ENCODE data around the gene ZP2.
"Not testable (repeated sequence)": the region's sequence is repeated elsewhere in the genome, so short reads cannot be mapped to it uniquely, and the experiment has no call there.

ZP2 gene

DNA sequence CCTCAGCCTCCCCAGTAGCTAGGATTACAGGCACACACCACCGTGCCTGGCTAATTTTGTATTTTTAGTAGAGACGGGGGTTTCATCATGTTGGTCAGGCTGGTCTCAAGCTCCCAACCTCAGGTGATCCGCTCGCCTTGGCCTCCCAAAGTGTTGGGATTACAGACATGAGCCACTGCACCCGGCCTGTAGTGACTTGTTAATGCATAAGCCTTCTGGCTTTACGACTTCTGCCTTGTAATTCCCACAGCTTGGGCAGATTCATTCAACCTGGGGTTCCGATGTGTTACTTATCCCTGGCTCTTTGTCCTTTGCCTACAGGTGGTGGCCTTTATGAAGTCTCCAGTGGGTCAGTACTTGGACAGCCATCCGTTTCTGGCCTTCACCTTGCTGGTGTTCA is 41.3 kb downstream of the ZP2 start:
- DNase-seq: not testable (repeated sequence)

DNA sequence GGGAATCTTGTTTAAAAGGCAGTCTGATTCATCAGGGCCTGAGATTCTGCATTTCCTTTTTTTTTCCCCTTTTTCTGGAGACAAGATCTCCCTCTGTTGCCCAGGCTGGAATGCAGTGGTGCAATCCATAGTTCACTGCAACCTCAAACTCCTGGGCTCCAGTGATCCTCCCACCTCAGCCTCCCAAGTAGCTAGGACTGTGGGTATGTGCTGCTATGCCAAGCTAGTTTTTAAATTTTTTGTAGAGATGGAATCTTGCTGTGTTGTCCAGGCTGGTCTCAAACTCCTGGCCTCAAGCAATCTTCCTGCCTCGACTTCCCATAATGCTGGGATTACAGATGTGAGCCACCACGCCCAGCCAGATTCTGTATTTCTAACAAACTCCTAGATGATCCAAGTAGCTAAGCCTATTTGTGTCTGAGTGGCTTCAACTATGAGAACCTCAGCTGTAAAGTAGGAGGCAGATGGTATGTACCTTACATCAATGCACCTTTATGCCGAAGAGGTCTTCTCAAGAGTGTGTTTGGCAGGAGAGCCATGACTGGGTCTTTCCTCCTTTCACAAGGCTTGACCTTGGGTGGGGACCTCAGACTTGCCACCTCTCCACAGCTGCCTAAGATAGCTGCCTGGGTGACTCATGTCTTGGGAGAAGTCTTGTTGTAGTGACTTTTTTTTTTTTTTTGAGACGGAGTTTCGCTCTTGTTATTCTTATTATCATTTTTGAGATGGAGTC is 42.0 kb downstream of the ZP2 start:
- no peak for DNase-seq

DNA sequence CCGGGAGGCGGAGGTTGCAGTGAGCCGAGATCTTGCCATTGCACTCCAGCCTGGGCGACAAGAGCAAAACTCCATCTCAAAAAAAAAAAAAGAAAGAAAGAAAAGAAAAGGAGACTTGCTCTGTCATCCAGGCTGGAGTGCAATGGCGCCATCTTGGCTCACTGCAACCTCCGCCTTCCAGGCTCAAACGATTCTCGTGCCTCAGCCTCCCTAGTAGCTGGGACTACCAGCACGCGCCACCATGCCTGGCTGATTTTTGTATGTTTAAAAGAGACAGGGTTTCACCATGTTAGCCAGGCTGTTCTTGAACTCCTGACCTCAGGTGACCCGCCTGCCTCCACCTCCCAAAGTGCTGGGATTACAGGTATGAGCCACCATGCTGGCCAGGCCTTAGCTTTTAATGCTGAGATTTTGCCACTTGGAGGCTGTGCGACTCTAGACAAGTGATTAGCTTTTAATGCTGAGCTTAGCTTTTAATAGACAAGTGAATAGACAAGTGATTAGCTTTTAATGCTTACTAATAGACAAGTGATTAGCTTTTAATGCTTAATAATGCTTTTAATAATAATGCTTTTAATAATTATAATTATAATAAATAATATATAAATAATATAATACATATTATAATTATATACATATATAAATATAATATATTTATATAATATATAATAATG is 43.3 kb downstream of the ZP2 start:
- no peak for DNase-seq

GRCh38 chr16:21167360-21167759 is 44.0 kb downstream of the ZP2 start:
- no peak for DNase-seq

- no peak for DNase-seq
These were observed 44.8 kb downstream of the ZP2 start for GRCh38 chr16:21166561-21166961.

- DNase-seq: no peak
These were observed 46.7 kb downstream of the ZP2 start for GRCh38 chr16:21164521-21165168.

GRCh38 chr16:21163576-21163975 is 47.8 kb downstream of the ZP2 start:
- no peak for DNase-seq

DNA sequence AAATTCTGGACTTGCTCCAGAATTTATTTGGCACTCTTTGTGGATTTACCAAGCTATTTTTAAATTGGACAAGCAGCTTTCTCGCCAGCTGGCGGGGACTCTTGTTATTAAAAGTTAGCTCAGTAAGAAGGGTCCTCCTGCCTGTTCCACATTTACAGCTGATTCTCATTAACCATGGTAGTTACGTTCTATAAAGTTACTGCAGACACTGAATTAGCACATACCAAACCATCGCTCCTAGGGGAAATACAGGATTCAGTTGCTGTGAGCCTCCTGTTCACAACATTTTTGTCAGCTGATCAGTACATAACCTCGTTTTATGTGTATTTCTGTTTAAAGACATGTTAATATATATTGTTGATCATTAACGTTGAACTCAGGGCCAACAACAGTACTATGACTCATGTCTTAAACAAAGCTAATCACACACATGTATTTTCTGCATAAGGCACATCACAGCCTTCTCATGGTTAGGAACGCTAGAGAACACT is 48.7 kb downstream of the ZP2 start:
- no peak for DNase-seq

- DNase-seq: no peak
These were observed 50.2 kb downstream of the ZP2 start for GRCh38 chr16:21161211-21161610.

DNA sequence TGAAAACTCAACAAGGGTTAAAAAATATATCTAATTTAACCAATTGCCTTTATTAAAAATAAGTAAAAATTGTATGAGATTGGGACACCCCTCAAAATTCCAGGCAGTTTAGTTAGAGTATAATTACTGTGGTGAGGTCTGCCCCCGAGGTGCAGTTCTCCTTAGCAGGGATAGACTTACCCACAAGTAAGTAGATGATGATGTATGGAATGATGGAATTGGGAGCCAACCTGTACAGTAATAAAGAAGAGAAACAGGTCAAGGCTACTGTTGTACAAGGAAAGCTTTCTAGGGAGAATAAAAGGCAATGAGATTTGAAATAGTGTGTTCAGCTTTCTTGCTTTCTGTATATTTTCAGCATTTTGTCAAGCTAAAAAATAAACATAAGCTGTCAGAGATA is 51.1 kb downstream of the ZP2 start:
- no peak for DNase-seq

GRCh38 chr16:21159281-21159951 is 52.0 kb downstream of the ZP2 start:
- peak in 1 of 2 donors; percentile 6 for DNase-seq

DNA sequence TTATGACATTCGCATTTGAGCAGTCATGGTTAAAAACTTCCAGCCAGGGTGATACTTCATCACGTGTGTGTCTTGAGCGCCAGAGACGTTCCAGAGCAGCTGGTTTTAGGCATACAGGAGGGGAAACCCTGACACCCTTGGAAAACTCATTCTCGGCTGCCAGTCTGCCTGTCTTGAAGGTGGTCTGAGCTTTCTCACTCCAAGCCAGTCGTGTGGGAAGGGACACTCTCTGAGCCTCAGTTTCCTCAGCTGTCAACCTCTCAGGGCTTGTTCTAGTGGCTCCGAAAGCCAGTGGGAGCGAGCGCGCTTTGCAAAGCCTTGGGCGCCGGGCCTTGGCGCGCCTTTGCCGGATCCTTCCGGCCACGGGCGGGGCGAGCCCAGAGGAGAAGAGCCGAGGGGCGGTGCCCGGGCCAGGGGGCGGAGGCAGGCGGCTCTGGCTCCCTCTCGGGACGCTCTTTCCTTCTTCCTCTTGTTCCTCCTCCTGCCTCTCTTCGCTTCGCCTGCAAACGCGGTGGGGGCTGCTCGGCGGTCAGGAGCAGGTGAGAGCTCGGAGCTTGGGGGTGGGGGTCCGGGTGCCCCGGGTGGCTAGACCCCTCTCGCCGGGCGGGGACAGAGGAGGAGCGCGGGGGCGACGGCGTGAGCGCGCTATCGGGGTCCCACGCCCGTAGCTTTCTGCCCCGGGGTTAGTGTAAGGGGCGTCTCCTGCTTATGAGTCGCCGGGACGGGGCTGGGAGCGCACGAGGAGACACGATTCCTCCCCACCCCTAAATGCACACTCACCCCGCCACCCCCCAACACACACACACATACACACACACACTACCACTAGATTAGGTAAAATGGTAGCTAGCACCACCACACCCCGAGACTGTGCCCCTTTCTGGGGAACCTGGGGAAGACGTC is 52.9 kb downstream of the ZP2 start, which contains the start of gene LDAF1:
Gene LDAF1, plus strand, starts transcription at position 467 of the 903 bp plus-strand sequence. CDS start 2,509 bp downstream, outside the sequence.
- DNase-seq: peak; percentile 68 to 72

GRCh38 chr16:21157632-21158031 is 53.7 kb downstream of the ZP2 start:
- no peak for DNase-seq

GRCh38 chr16:21156767-21157467 is 54.5 kb downstream of the ZP2 start:
- peak in 1 of 2 donors; percentile 12 for DNase-seq

- not testable (repeated sequence) for DNase-seq
These were observed 55.4 kb downstream of the ZP2 start for GRCh38 chr16:21156011-21156410.

DNA sequence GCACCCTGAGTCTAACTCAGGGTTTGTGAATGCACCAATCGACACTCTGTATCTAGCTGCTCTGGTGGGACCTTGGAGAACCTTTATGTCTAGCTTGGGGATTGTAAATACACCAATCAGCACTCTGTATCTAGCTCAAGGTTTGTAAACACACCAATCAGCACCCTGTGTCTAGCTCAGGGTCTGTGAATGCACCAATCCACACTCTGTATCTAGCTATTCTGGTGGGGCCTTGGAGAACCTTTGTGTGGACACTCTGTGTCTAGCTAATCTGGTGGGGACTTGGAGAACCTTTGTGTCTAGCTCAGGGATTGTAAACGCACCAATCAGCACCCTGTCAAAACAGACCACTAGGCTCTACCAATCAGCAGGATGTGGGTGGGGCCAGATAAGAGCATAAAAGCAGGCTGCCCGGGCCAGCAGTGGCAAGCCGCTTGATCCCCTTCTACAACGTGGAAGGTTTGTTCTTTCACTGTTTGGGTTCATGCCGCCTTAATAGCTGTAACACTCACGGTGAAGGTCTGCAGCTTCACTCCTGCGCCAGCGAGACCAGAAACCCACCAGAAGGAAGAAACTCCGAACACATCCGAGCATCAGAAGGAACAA is 58.1 kb downstream of the ZP2 start:
- not testable (repeated sequence) for DNase-seq

- not testable (repeated sequence) for DNase-seq
These were observed 59.0 kb downstream of the ZP2 start for GRCh38 chr16:21152160-21153030.

DNA sequence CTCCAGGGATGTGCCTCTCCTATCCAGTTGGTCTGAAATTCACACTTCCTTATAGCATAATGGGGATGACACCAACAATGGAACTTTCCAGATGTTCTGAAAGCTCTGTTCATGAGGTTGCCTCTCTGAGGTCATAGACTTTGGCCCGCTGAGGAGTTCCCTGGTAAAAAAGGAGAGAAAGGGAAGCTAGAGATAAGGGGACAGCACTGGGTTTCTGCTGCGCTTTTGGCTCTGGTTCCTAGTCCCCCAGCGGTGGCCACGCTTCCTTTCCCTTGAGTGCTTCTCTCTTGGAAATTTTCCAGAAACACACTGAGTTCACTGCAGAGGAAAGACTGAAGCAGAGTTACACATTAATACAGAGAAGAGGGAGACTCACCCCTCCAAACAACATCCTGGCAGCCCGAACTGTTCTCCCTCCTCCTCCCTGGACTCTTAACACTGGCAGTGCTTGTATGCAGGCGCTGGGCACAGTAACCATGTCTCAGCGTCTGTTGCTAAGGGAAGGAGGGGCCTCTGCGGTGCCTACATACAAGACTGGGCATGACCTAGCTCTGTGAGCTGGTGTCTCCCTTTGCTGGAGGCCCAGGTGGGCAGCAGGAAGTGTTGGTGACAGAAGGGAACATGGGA is 60.9 kb downstream of the ZP2 start, which contains the start of gene DNAH3:
Gene DNAH3, minus strand, starts transcription at position 472 of the 627 bp plus-strand sequence. CDS start 527 bp downstream, outside the sequence.
- DNase-seq: no peak
